ENCODE results near the gene RNF130.

The RNF130 gene

GRCh38 chr5:180071531-180072255 lies at the start of gene RNF130:
Gene RNF130, minus strand, starts transcription at chr5:180071759. Its CDS starts 57 bp downstream, at chr5:180071702.
- no peak for FAIRE-seq

- FAIRE-seq = no peak
These were observed 48.9 kb upstream of the RNF130 start for GRCh38 chr5:180120237-180121101.

- FAIRE-seq = no peak
These were observed 48.3 kb upstream of the RNF130 start for GRCh38 chr5:180119903-180120236.

GRCh38 chr5:180119031-180119902 lies 47.7 kb upstream of the RNF130 start:
- no peak for FAIRE-seq

- FAIRE-seq = no peak
These were observed 46.8 kb upstream of the RNF130 start for GRCh38 chr5:180118391-180118791.

- no peak for FAIRE-seq
These were observed 45.6 kb upstream of the RNF130 start for GRCh38 chr5:180117000-180117725.

GRCh38 chr5:180116077-180116999 lies 44.8 kb upstream of the RNF130 start:
- no peak for FAIRE-seq

GRCh38 chr5:180115326-180116076 lies 43.9 kb upstream of the RNF130 start:
- FAIRE-seq = no peak

- no peak for FAIRE-seq
These were observed 42.9 kb upstream of the RNF130 start for GRCh38 chr5:180114304-180115003.

GRCh38 chr5:180113660-180114303 lies 42.2 kb upstream of the RNF130 start:
- FAIRE-seq = no peak

GRCh38 chr5:180112181-180112861 lies 40.8 kb upstream of the RNF130 start:
- FAIRE-seq = no peak

- FAIRE-seq = no peak
These were observed 39.9 kb upstream of the RNF130 start for GRCh38 chr5:180111273-180112002.

GRCh38 chr5:180109920-180110319 lies 38.4 kb upstream of the RNF130 start:
- FAIRE-seq = no peak

- FAIRE-seq = peak; percentile 41
These were observed 35.4 kb upstream of the RNF130 start for GRCh38 chr5:180107005-180107404.

GRCh38 chr5:180105827-180106312 lies 34.3 kb upstream of the RNF130 start:
- no peak for FAIRE-seq

GRCh38 chr5:180104168-180104530 lies 32.6 kb upstream of the RNF130 start:
- no peak for FAIRE-seq

- FAIRE-seq = no peak
These were observed 32.1 kb upstream of the RNF130 start for GRCh38 chr5:180103487-180104167.
